A204.1 (cell line): ENCODE data around the gene SLC8A1.

ENCODE experiments used
- FAIRE-seq: peaks from 2 replicates; lab custom pipeline; 2012; peaks lifted over from hg19 to GRCh38; lab: Jason Lieb, UNC

The SLC8A1 gene

GRCh38 chr2:40451918-40452605 is at the start of gene SLC8A1:
TSS of gene SLC8A1 (minus strand) at chr2:40452090.
- FAIRE-seq = no peak

GRCh38 chr2:40499437-40499836 is 47.5 kb upstream of the SLC8A1 start:
- no peak for FAIRE-seq

GRCh38 chr2:40497251-40497859 is 45.5 kb upstream of the SLC8A1 start:
- FAIRE-seq = no peak

GRCh38 chr2:40489678-40489960 is 37.7 kb upstream of the SLC8A1 start:
- FAIRE-seq = no peak

GRCh38 chr2:40488927-40489677 is 37.2 kb upstream of the SLC8A1 start:
- no peak for FAIRE-seq

GRCh38 chr2:40488101-40488601 is 36.3 kb upstream of the SLC8A1 start:
- FAIRE-seq = no peak

- no peak for FAIRE-seq
Measured at GRCh38 chr2:40487602-40488001, 35.7 kb upstream of the SLC8A1 start.

GRCh38 chr2:40485854-40486253 is 34.0 kb upstream of the SLC8A1 start:
- no peak for FAIRE-seq

GRCh38 chr2:40485318-40485717 is 33.4 kb upstream of the SLC8A1 start:
- FAIRE-seq = no peak

GRCh38 chr2:40483549-40484243 is 31.8 kb upstream of the SLC8A1 start:
- FAIRE-seq = no peak

- FAIRE-seq = no peak
Measured at GRCh38 chr2:40480596-40480995, 28.7 kb upstream of the SLC8A1 start.

- no peak for FAIRE-seq
Measured at GRCh38 chr2:40480073-40480472, 28.2 kb upstream of the SLC8A1 start.

GRCh38 chr2:40477361-40477760 is 25.5 kb upstream of the SLC8A1 start:
- FAIRE-seq = no peak

GRCh38 chr2:40476436-40476835 is 24.5 kb upstream of the SLC8A1 start:
- no peak for FAIRE-seq

GRCh38 chr2:40474306-40474705 is 22.4 kb upstream of the SLC8A1 start:
- FAIRE-seq = no peak

GRCh38 chr2:40471866-40472265 is 20.0 kb upstream of the SLC8A1 start:
- no peak for FAIRE-seq

- FAIRE-seq = no peak
Measured at GRCh38 chr2:40470822-40471813, 19.2 kb upstream of the SLC8A1 start.

- no peak for FAIRE-seq
Measured at GRCh38 chr2:40466935-40467572, 15.2 kb upstream of the SLC8A1 start.

GRCh38 chr2:40466332-40466906 is 14.5 kb upstream of the SLC8A1 start:
- FAIRE-seq = no peak

GRCh38 chr2:40463112-40463511 is 11.2 kb upstream of the SLC8A1 start:
- FAIRE-seq = no peak
